Endothelial cell of umbilical vein (primary cell): ENCODE data around the gene CYP2A7. TPM values are rescaled to one million over a fixed set of nuclear protein-coding genes. Genes with fewer than 3 reads are reported as not detected.
"Not testable (repeated sequence)": the region's sequence is repeated elsewhere in the genome, so short reads cannot be mapped to it uniquely, and the experiment has no call there.

Experiments used
- BruUV-seq: library from RNA; stranded (reverse); fragments of 400-500 nt; replicated peaks from 2 replicates; lab custom pipeline; 2021; lab: Mats Ljungman, UMichigan
- CTCF ChIA-PET: fragments of 300-600, 350-600 bp; sonication (Branson Sonifier 250); formaldehyde crosslinking; loops from one replicate; lab custom pipeline; 2021; ENCODE audit warnings: antibody characterized with exemption, inconsistent platforms; lab: Charles Lee
- POLR2A ChIA-PET: fragments of 300-600, 350-600 bp; sonication (Branson Sonifier 250); formaldehyde crosslinking; loops from one replicate; lab custom pipeline; 2021; ENCODE audit warnings: antibody characterized with exemption, inconsistent platforms; lab: Charles Lee
- DNase-seq: peaks from one replicate; pipeline ENCODE4 v3.0.0-alpha.2; 2011; ENCODE audit warnings: low read depth, low spot score
- FAIRE-seq: peaks from 2 replicates; lab custom pipeline; 2011; peaks lifted over from hg19 to GRCh38; lab: Jason Lieb, UNC
- H2AFZ ChIP-seq: 2 replicates; pipeline ENCODE4 v1.6.0; 2012; ENCODE audit warnings: low read depth, low read length, control low read depth, inconsistent platforms
- H3K27ac ChIP-seq: 2 replicates; pipeline ENCODE4 v1.5.1; 2011; ENCODE audit warnings: low read depth, mild to moderate bottlenecking, control low read depth, low read length, moderate library complexity; ENCODE audit not compliant: insufficient read depth
- H3K27me3 ChIP-seq, 2 experiments: 2 replicates each; pipeline versions ENCODE4 v1.6.0 to v1.6.1; 2011; ENCODE audit warnings: low read length in 2 of 2, mixed read lengths in 1 of 2; ENCODE audit not compliant: control insufficient read depth in 2 of 2, insufficient read depth in 2 of 2
- H3K36me3 ChIP-seq, 2 experiments: 2 replicates in 1 of 2; 3 replicates in 1 of 2; pipeline ENCODE4 v1.5.1; 2011; ENCODE audit warnings: low read length in 2 of 2, mild to moderate bottlenecking in 1 of 2, moderate library complexity in 1 of 2; ENCODE audit not compliant: control insufficient read depth in 2 of 2, insufficient read depth in 2 of 2; ENCODE audit errors: extremely low read depth in 1 of 2
- H3K4me1 ChIP-seq: 3 replicates; pipeline ENCODE4 v1.5.1; 2011; ENCODE audit warnings: mild to moderate bottlenecking, low read length; ENCODE audit not compliant: control insufficient read depth, insufficient read depth; ENCODE audit errors: extremely low read depth
- H3K4me2 ChIP-seq: 2 replicates; pipeline ENCODE4 v1.6.1; 2011; ENCODE audit warnings: low read length, control low read depth, mixed read lengths; ENCODE audit not compliant: insufficient read depth
- H3K4me3 ChIP-seq, 3 experiments: fragments of 200-600 bp in 1 of 3; sonication (generic), shearing (Covaris generic) in 1 of 3; replicated peaks in 1 of 3; 2 replicates each; pipeline ENCODE4 v1.5.1; 2011 to 2016; ENCODE audit warnings: control low read depth in 3 of 3, low read length in 3 of 3, mild to moderate bottlenecking in 2 of 3, inconsistent platforms in 1 of 3, low read depth in 1 of 3, moderate library complexity in 1 of 3; ENCODE audit not compliant: insufficient read depth in 1 of 3
- H3K79me2 ChIP-seq: 2 replicates; pipeline ENCODE4 v1.6.0; 2012; ENCODE audit warnings: low read length, inconsistent platforms; ENCODE audit not compliant: control insufficient read depth, insufficient read depth
- H3K9ac ChIP-seq: replicated peaks from 2 replicates; pipeline ENCODE3; 2011; ENCODE audit warnings: low read length, control low read depth; ENCODE audit not compliant: insufficient read depth; ENCODE audit errors: extremely low read depth
- H3K9me1 ChIP-seq: replicated peaks from 3 replicates; pipeline ENCODE4 v1.6.0; 2011; ENCODE audit warnings: mild to moderate bottlenecking, low read length; ENCODE audit not compliant: control insufficient read depth, insufficient read depth; ENCODE audit errors: extremely low read depth
- H3K9me3 ChIP-seq: replicated peaks from 2 replicates; pipeline ENCODE4 v1.5.1; 2012; ENCODE audit warnings: low read length, inconsistent platforms; ENCODE audit not compliant: control insufficient read depth, insufficient read depth
- H4K20me1 ChIP-seq: replicated peaks from 2 replicates; pipeline ENCODE3; 2011; ENCODE audit warnings: mild to moderate bottlenecking, low read length; ENCODE audit not compliant: control insufficient read depth, insufficient read depth; ENCODE audit errors: extremely low read depth
- EZH2 ChIP-seq: IDR thresholded peaks from 2 replicates; pipeline ENCODE4 v1.6.1; 2012; ENCODE audit warnings: borderline replicate concordance, low read depth, mild to moderate bottlenecking, moderate library complexity, low read length, inconsistent platforms; ENCODE audit not compliant: severe bottlenecking
- FOS ChIP-seq: IDR thresholded peaks from 2 replicates; pipeline ENCODE4 v1.6.1; 2011; ENCODE audit warnings: mild to moderate bottlenecking, low read length, moderate library complexity, borderline replicate concordance; ENCODE audit not compliant: insufficient read depth
- GATA2 ChIP-seq: IDR thresholded peaks from 2 replicates; pipeline ENCODE4 v1.7.0; 2011; ENCODE audit warnings: low read depth, mild to moderate bottlenecking, moderate library complexity, mixed read lengths, low read length; ENCODE audit not compliant: insufficient read length, insufficient read depth
- JUN ChIP-seq: IDR thresholded peaks from 2 replicates; pipeline ENCODE4 v1.6.1; 2011; ENCODE audit warnings: borderline replicate concordance, low read depth; ENCODE audit not compliant: insufficient read length, insufficient read depth
- MYC ChIP-seq: IDR thresholded peaks from one replicate; pipeline ENCODE4 v1.6.1; 2011; ENCODE audit warnings: mild to moderate bottlenecking, low read depth, low read length
- POLR2A ChIP-seq: IDR thresholded peaks from 2 replicates; pipeline ENCODE4 v1.6.1; 2012; ENCODE audit warnings: low read depth, mild to moderate bottlenecking, control low read depth, low read length
- POLR2AphosphoS5 ChIP-seq: IDR thresholded peaks from 2 replicates; pipeline ENCODE4 v1.6.1; 2012; ENCODE audit warnings: low read depth, mild to moderate bottlenecking, control low read depth, low read length, moderate library complexity; ENCODE audit not compliant: insufficient read depth
- dilution Hi-C: fragments of 300-500 bp; cut with MboI; formaldehyde crosslinking; loops from one replicate; pipeline ENCODE4 v1.15.0; 2019; ENCODE audit warnings: low sequenced_read_pairs; ENCODE audit not compliant: extremely low pct_ligation_motif_present
- intact Hi-C: fragments of 100-400 bp; cut with micrococcal nuclease; formaldehyde crosslinking; loops from one replicate; pipeline ENCODE4 v1.10.0; 2022
- polyA plus RNA-seq, 4 experiments: library from polyadenylated mRNA; depleted of rRNA in 3 of 4; stranded (reverse) in 3 of 4; unstranded in 1 of 4; fragments of >200 nt; gene quantifications; 2 replicates each; pipeline versions ENCODE4 v1.2.1 to v1.2.3, GENCODE V29; 2011 to 2012; ENCODE audit warnings: missing spikeins in 1 of 4
- total RNA-seq: library from RNA; stranded (reverse); gene quantifications from 2 replicates; pipeline ENCODE4 v1.2.3, GENCODE V29; 2021
- TF ChIP-seq, protein P1 (sequence below), 2 donors: IDR thresholded peaks; 1 replicate in 1 of 2; 2 replicates in 1 of 2; pipeline ENCODE4 v1.5.1; 2011; ENCODE audit warnings: low read length in 2 of 2, mild to moderate bottlenecking in 2 of 2, moderate library complexity in 2 of 2, control low read depth in 1 of 2, inconsistent platforms in 1 of 2, low read depth in 1 of 2; ENCODE audit not compliant: insufficient read depth in 1 of 2; ENCODE audit errors: extremely low read depth in 1 of 2
- TF ChIP-seq, protein P2 (sequence below): IDR thresholded peaks from 2 replicates; pipeline ENCODE4 v1.6.1; 2011; ENCODE audit not compliant: insufficient read depth, insufficient read length

Gene CYP2A7
- total and polyA plus RNA-seq, 2 donors (not counting 3 experiments of a cell fraction or from before 2014, with no cell fraction given): not detected

DNA sequence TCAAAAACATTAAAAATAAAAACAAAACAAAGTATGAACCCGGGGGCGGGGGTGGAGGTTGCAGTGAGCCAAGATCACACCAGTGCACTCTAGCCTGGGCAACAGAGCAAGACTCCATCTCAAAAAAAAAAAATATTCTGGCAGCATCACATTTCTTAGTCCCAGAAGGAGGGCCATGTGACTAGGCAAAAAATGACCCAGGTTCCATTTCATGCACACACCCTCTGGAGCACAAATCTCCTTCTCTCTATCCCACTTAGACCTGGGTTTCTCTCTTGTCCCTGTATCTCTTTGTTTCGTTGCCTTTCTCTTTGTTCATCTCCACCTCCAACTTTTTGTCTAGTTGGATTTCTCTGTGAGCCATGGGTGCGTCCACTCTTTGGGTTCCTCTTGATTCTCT is 6.2 kb upstream of the CYP2A7 start:
- no peaks in the 10 kb centered on the region for H4K20me1 ChIP-seq
- POLR2A ChIA-PET: no interaction called here
- no peak overlapping the region for H2AFZ ChIP-seq
- H3K79me2 ChIP-seq: no peaks in the 10 kb centered on the region
- TF ChIP-seq POLR2A: no peak
- no peak for TF ChIP-seq GATA2
- TF ChIP-seq FOS: no peak
- TF ChIP-seq, protein P1, sequence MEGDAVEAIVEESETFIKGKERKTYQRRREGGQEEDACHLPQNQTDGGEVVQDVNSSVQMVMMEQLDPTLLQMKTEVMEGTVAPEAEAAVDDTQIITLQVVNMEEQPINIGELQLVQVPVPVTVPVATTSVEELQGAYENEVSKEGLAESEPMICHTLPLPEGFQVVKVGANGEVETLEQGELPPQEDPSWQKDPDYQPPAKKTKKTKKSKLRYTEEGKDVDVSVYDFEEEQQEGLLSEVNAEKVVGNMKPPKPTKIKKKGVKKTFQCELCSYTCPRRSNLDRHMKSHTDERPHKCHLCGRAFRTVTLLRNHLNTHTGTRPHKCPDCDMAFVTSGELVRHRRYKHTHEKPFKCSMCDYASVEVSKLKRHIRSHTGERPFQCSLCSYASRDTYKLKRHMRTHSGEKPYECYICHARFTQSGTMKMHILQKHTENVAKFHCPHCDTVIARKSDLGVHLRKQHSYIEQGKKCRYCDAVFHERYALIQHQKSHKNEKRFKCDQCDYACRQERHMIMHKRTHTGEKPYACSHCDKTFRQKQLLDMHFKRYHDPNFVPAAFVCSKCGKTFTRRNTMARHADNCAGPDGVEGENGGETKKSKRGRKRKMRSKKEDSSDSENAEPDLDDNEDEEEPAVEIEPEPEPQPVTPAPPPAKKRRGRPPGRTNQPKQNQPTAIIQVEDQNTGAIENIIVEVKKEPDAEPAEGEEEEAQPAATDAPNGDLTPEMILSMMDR (IDR thresholded peaks at IDR 0.05; ENCODE audit: extremely low read depth in 1 of 2, insufficient read depth in 1 of 2, low read depth in 1 of 2, low read length in 2 of 2): no peak
- no peak for TF ChIP-seq EZH2
- TF ChIP-seq, protein P2, sequence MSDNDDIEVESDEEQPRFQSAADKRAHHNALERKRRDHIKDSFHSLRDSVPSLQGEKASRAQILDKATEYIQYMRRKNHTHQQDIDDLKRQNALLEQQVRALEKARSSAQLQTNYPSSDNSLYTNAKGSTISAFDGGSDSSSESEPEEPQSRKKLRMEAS: no peak
- TF ChIP-seq MYC: no peak
- TF ChIP-seq POLR2AphosphoS5: no peak
- no peak for TF ChIP-seq JUN
- no peak overlapping the region for H3K27ac ChIP-seq
- DNase-seq: no peak
- BruUV-seq: no TSS peak
- CTCF ChIA-PET: no interaction called here
- H3K4me2 ChIP-seq: no peak overlapping the region
- H3K4me1 ChIP-seq: no peaks in the 10 kb centered on the region
- no peak overlapping the region for H3K4me3 ChIP-seq
- H3K9me3 ChIP-seq: no peaks in the 10 kb centered on the region
- intact Hi-C loops (no loop called here), dilution Hi-C loops (no loop called here)
- no peak overlapping the region for H3K9ac ChIP-seq
- no peaks in the 10 kb centered on the region for H3K9me1 ChIP-seq
- FAIRE-seq: no peak
- H3K27me3 ChIP-seq: peaks cover 0 to 2% of the 10 kb centered on the region in 2 experiments
- no peaks in the 10 kb centered on the region for H3K36me3 ChIP-seq

DNA sequence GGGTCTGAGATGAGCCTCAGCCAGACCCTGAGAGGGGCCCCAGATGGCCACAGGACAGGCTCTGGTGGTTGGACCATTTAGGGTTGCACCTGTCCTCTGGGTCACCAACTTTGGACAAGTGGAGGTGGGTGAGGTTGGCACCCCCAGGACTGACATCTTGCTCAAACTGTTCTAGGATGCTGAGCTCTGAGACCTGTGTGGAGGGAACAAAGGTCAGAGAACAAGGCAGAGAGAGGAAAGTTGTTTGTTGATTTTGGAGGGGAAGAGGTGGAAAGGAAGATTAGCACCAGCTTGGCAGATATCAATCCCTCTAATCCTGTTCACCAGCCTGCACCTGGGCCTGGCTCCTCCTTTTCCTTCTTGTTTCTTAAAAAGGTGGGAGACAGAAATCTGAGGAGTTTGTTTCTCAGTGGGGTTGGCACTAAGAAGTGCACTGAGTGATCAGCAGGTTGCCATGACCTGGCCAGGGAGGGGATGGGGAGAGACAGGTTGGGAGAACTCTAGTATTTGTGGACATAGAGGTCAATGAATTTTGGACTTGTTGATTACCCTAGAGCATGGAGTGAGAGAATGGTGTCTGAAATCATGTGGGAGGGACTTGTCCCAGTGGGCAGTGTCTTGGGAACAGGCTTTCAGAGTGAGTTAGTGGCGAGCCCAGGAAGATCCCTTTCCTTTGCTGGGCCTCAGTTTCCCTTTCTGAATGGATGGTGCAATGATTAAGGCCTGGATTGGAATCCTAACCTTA is 2.3 kb upstream of the CYP2A7 start:
- POLR2A ChIA-PET, H3K27me3 ChIP-seq, CTCF ChIA-PET, H3K79me2 ChIP-seq, FAIRE-seq, H3K9me3 ChIP-seq, H3K4me2 ChIP-seq, dilution Hi-C loops, H3K9me1 ChIP-seq, H3K4me1 ChIP-seq, BruUV-seq, H4K20me1 ChIP-seq, H3K27ac ChIP-seq, DNase-seq, H3K36me3 ChIP-seq, H3K9ac ChIP-seq, H3K4me3 ChIP-seq, H2AFZ ChIP-seq, intact Hi-C loops: not testable (repeated sequence)

DNA sequence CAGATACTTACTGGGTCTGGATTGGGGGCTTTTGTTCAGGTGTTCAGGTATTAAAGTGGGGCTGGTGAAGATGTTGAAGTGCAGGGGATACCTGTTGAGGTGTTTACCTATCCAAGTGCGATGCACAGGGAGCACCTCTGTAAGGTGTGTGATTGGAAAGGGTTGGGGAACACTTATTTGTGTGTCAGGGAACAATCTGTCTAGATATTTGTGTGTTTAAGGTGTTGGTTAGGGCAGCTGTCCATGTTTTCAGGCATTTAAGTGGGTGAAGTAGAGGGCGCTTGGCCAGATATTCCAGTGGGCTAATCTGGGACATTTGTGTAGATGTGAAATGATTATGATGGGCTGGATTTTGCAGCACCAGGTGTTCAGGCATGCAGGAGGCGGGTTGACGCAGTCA is 2.7 kb downstream of the CYP2A7 start:
- H3K4me3 ChIP-seq, H2AFZ ChIP-seq, H3K27me3 ChIP-seq, H3K9me3 ChIP-seq, H3K36me3 ChIP-seq, H3K4me2 ChIP-seq, DNase-seq, H3K4me1 ChIP-seq, H3K79me2 ChIP-seq, CTCF ChIA-PET, FAIRE-seq, H3K9ac ChIP-seq, POLR2A ChIA-PET, H4K20me1 ChIP-seq, intact Hi-C loops, dilution Hi-C loops, H3K9me1 ChIP-seq, H3K27ac ChIP-seq, BruUV-seq: not testable (repeated sequence)
